HFF-Myc (cell line): ENCODE measurements around the gene MLKL.
"Not testable (repeated sequence)": the region's sequence is repeated elsewhere in the genome, so short reads cannot be mapped to it uniquely, and the experiment has no call there.

Experiments
- DNase-seq: peaks from one replicate; pipeline ENCODE4 v3.0.0-alpha.2; 2011; ENCODE audit warnings: low read depth; ENCODE audit errors: extremely low read depth
- H3K4me3 ChIP-seq: replicated peaks from 2 replicates; pipeline ENCODE4 v1.5.1; 2011; ENCODE audit warnings: low read depth, mild to moderate bottlenecking, control low read depth, low read length
- CTCF ChIP-seq: IDR thresholded peaks from 2 replicates; pipeline ENCODE4 v1.5.1; 2012; ENCODE audit warnings: mild to moderate bottlenecking, low read depth, low read length, control low read depth; ENCODE audit errors: missing control alignments

The MLKL gene

GRCh38 chr16:74680681-74681080 is 20.0 kb downstream of the MLKL start:
- DNase-seq, result no peak
- H3K4me3 ChIP-seq, result no peak overlapping the region
- TF ChIP-seq CTCF, result no peak

- TF ChIP-seq CTCF, result no peak
- no peak overlapping the region for H3K4me3 ChIP-seq
- no peak for DNase-seq
Observed at GRCh38 chr16:74679983-74680382, 20.7 kb downstream of the MLKL start.

GRCh38 chr16:74677868-74678267 is 22.8 kb downstream of the MLKL start:
- H3K4me3 ChIP-seq, result no peak overlapping the region
- TF ChIP-seq CTCF, result no peak
- no peak for DNase-seq

GRCh38 chr16:74673876-74674275 is 26.8 kb downstream of the MLKL start:
- H3K4me3 ChIP-seq, result no peak overlapping the region
- no peak for TF ChIP-seq CTCF
- DNase-seq, result no peak

- DNase-seq, H3K4me3 ChIP-seq: not testable (repeated sequence)
Observed at GRCh38 chr16:74668877-74669276, 31.8 kb downstream of the MLKL start.

GRCh38 chr16:74667255-74667700 is 33.4 kb downstream of the MLKL start:
- H3K4me3 ChIP-seq, result peak overlapping the region; percentile 93
- DNase-seq, result no peak
- TF ChIP-seq CTCF, result no peak

- no peak for TF ChIP-seq CTCF
- peak; percentile 96 for DNase-seq
- peak within 1 kb of the TSS; percentile 93 for H3K4me3 ChIP-seq
Observed at GRCh38 chr16:74666425-74667254, 34.0 kb downstream of the MLKL start, which contains the start of gene RFWD3. RFWD3 (minus strand) TSS chr16:74666877; CDS start chr16:74661449, 5,428 bp downstream.
